GM21576 (cell line): ENCODE data around the gene AIM2.

Experiments
- ATAC-seq: cut with Tn5 transposase; IDR thresholded peaks from one replicate; pipeline ENCODE4 v1.9.1; 2021; ENCODE audit warnings: mild to moderate bottlenecking, moderate library complexity; ENCODE audit not compliant: unreplicated experiment

Gene AIM2

GRCh38 chr1:159023723-159024122 is 52.8 kb downstream of the AIM2 start:
- no peak for ATAC-seq

- ATAC-seq, result peak; percentile 96
These were observed 61.1 kb downstream of the AIM2 start for GRCh38 chr1:159015440-159015909.

- no peak for ATAC-seq
These were observed 61.7 kb downstream of the AIM2 start for GRCh38 chr1:159014851-159015250.

GRCh38 chr1:159014003-159014571 is 62.5 kb downstream of the AIM2 start:
- no peak for ATAC-seq

- peak; percentile 35 for ATAC-seq
These were observed 64.1 kb downstream of the AIM2 start for GRCh38 chr1:159012495-159012894.
